HG02678 (cell line): Measurements from ENCODE around the gene TRAPPC12.
"Not testable (repeated sequence)": the region's sequence is repeated elsewhere in the genome, so short reads cannot be mapped to it uniquely, and the experiment has no call there.

Experiments
- ATAC-seq: cut with Tn5 transposase; IDR thresholded peaks from one replicate; pipeline ENCODE4 v1.9.1; 2021; ENCODE audit warnings: mild to moderate bottlenecking, moderate library complexity; ENCODE audit not compliant: unreplicated experiment

TRAPPC12 gene

GRCh38 chr2:3379647-3380534 lies at the start of gene TRAPPC12:
Gene TRAPPC12 (plus strand): TSS chr2:3379694. CDS start chr2:3387624, 7,930 bp downstream.
- ATAC-seq = peak; percentile 76

- no peak for ATAC-seq
Measured at GRCh38 chr2:3332133-3332532, 47.4 kb upstream of the TRAPPC12 start.

- ATAC-seq = no peak
Measured at GRCh38 chr2:3334392-3335345, 44.8 kb upstream of the TRAPPC12 start.

- ATAC-seq = no peak
Measured at GRCh38 chr2:3336844-3337243, 42.6 kb upstream of the TRAPPC12 start.

GRCh38 chr2:3338340-3338739 lies 41.2 kb upstream of the TRAPPC12 start:
- no peak for ATAC-seq

- ATAC-seq = no peak
Measured at GRCh38 chr2:3340144-3340543, 39.4 kb upstream of the TRAPPC12 start.

- ATAC-seq = no peak
Measured at GRCh38 chr2:3341336-3341735, 38.2 kb upstream of the TRAPPC12 start.

- ATAC-seq = no peak
Measured at GRCh38 chr2:3342324-3342723, 37.2 kb upstream of the TRAPPC12 start.

- ATAC-seq = no peak
Measured at GRCh38 chr2:3343012-3343411, 36.5 kb upstream of the TRAPPC12 start.

- ATAC-seq = no peak
Measured at GRCh38 chr2:3344897-3345296, 34.6 kb upstream of the TRAPPC12 start.

- no peak for ATAC-seq
Measured at GRCh38 chr2:3345621-3346020, 33.9 kb upstream of the TRAPPC12 start.

- no peak for ATAC-seq
Measured at GRCh38 chr2:3348767-3349166, 30.7 kb upstream of the TRAPPC12 start.

GRCh38 chr2:3349211-3349693 lies 30.2 kb upstream of the TRAPPC12 start:
- no peak for ATAC-seq

- ATAC-seq = no peak
Measured at GRCh38 chr2:3354986-3355385, 24.5 kb upstream of the TRAPPC12 start.

- ATAC-seq = no peak
Measured at GRCh38 chr2:3355951-3356569, 23.4 kb upstream of the TRAPPC12 start.

GRCh38 chr2:3356799-3357198 lies 22.7 kb upstream of the TRAPPC12 start:
- no peak for ATAC-seq

GRCh38 chr2:3357446-3357845 lies 22.0 kb upstream of the TRAPPC12 start:
- not testable (repeated sequence) for ATAC-seq

GRCh38 chr2:3357926-3358325 lies 21.6 kb upstream of the TRAPPC12 start:
- ATAC-seq = no peak

- no peak for ATAC-seq
Measured at GRCh38 chr2:3361518-3362389, 17.7 kb upstream of the TRAPPC12 start.

- no peak for ATAC-seq
Measured at GRCh38 chr2:3365219-3365618, 14.3 kb upstream of the TRAPPC12 start.
